ENCODE measurements around the gene DSC3. TPM values are rescaled to one million over a fixed set of nuclear protein-coding genes. Genes with fewer than 3 reads are reported as not detected.
"Not testable (repeated sequence)": the region's sequence is repeated elsewhere in the genome, so short reads cannot be mapped to it uniquely, and the experiment has no call there.

Gene DSC3
- total and polyA plus RNA-seq, 2 donors: 1.7 to 9.4 TPM

- no peak overlapping the region for H3K27ac ChIP-seq (ENCODE audit: low read depth)
- no peak overlapping the region for H3K4me3 ChIP-seq (ENCODE audit: low read depth, low read length)
- DNase-seq (ENCODE audit: extremely low spot score): no peak
- H3K4me1 ChIP-seq (ENCODE audit: insufficient read depth): no peaks in the 10 kb centered on the region
- H3K36me3 ChIP-seq (ENCODE audit: insufficient read depth): no peaks in the 10 kb centered on the region
- 56% methylated on average over 4 of the region's 4 CpGs for WGBS
These were observed 11.8 kb downstream of the DSC3 start for GRCh38 chr18:31030574-31031278.

GRCh38 chr18:31015715-31016434 lies 26.7 kb downstream of the DSC3 start:
- no peak overlapping the region for H3K4me3 ChIP-seq (ENCODE audit: low read depth, low read length)
- H3K4me1 ChIP-seq (ENCODE audit: insufficient read depth): no peaks in the 10 kb centered on the region
- DNase-seq (ENCODE audit: extremely low spot score): no peak
- peaks cover 3% of the 10 kb centered on the region for H3K36me3 ChIP-seq (ENCODE audit: insufficient read depth)
- no peak overlapping the region for H3K27ac ChIP-seq (ENCODE audit: low read depth)
- WGBS: 88% methylated on average over 3 of the region's 3 CpGs

- not testable (repeated sequence) for DNase-seq (ENCODE audit: extremely low spot score); H3K4me3 ChIP-seq (ENCODE audit: low read depth, low read length); H3K27ac ChIP-seq (ENCODE audit: low read depth); H3K4me1 ChIP-seq (ENCODE audit: insufficient read depth); H3K36me3 ChIP-seq (ENCODE audit: insufficient read depth)
- WGBS: 78% methylated on average over 7 of the region's 7 CpGs
These were observed 31.1 kb downstream of the DSC3 start for GRCh38 chr18:31011455-31011854.

GRCh38 chr18:31010601-31011000 lies 31.9 kb downstream of the DSC3 start:
- H3K27ac ChIP-seq (ENCODE audit: low read depth): no peak overlapping the region
- DNase-seq (ENCODE audit: extremely low spot score): no peak
- no peaks in the 10 kb centered on the region for H3K4me1 ChIP-seq (ENCODE audit: insufficient read depth)
- no peak overlapping the region for H3K4me3 ChIP-seq (ENCODE audit: low read depth, low read length)
- H3K36me3 ChIP-seq (ENCODE audit: insufficient read depth): no peaks in the 10 kb centered on the region
- 88% methylated on average over 4 of the region's 4 CpGs for WGBS

GRCh38 chr18:30999887-31000628 lies 42.5 kb downstream of the DSC3 start:
- Histone ChIP-seq H3K36me3 (ENCODE audit: insufficient read depth) (no peaks in the 10 kb centered on the region), H3K27ac (ENCODE audit: low read depth) (no peak overlapping the region), H3K4me3 (ENCODE audit: low read depth, low read length) (no peak overlapping the region), H3K4me1 (ENCODE audit: insufficient read depth) (no peaks in the 10 kb centered on the region)
- DNase-seq (ENCODE audit: extremely low spot score): no peak
- 80% methylated on average over 8 of the region's 8 CpGs for WGBS

GRCh38 chr18:30999186-30999585 lies 43.4 kb downstream of the DSC3 start:
- Histone ChIP-seq H3K36me3 (ENCODE audit: insufficient read depth) (no peaks in the 10 kb centered on the region), H3K4me1 (ENCODE audit: insufficient read depth) (no peaks in the 10 kb centered on the region), H3K27ac (ENCODE audit: low read depth) (no peak overlapping the region), H3K4me3 (ENCODE audit: low read depth, low read length) (no peak overlapping the region)
- 49% methylated on average over 2 of the region's 2 CpGs for WGBS
- DNase-seq (ENCODE audit: extremely low spot score): no peak

GRCh38 chr18:30997223-30997622 lies 45.3 kb downstream of the DSC3 start:
- WGBS: 64% methylated on average over 2 of the region's 2 CpGs
- no peaks in the 10 kb centered on the region for H3K36me3 ChIP-seq (ENCODE audit: insufficient read depth)
- no peak overlapping the region for H3K27ac ChIP-seq (ENCODE audit: low read depth)
- DNase-seq (ENCODE audit: extremely low spot score): no peak
- H3K4me3 ChIP-seq (ENCODE audit: low read depth, low read length): no peak overlapping the region
- no peaks in the 10 kb centered on the region for H3K4me1 ChIP-seq (ENCODE audit: insufficient read depth)

- 89% methylated on average over 2 of the region's 2 CpGs for WGBS
- Histone ChIP-seq H3K4me1 (ENCODE audit: insufficient read depth) (no peaks in the 10 kb centered on the region), H3K27ac (ENCODE audit: low read depth) (no peak overlapping the region), H3K36me3 (ENCODE audit: insufficient read depth) (no peaks in the 10 kb centered on the region), H3K4me3 (ENCODE audit: low read depth, low read length) (no peak overlapping the region)
- no peak for DNase-seq (ENCODE audit: extremely low spot score)
These were observed 50.3 kb downstream of the DSC3 start for GRCh38 chr18:30992231-30992630.

- Histone ChIP-seq H3K4me3 (ENCODE audit: low read depth, low read length) (no peak overlapping the region), H3K27ac (ENCODE audit: low read depth) (no peak overlapping the region), H3K36me3 (ENCODE audit: insufficient read depth) (no peaks in the 10 kb centered on the region), H3K4me1 (ENCODE audit: insufficient read depth) (no peaks in the 10 kb centered on the region)
- DNase-seq (ENCODE audit: extremely low spot score): no peak
- WGBS: 60% methylated on average over 5 of the region's 5 CpGs
These were observed 51.1 kb downstream of the DSC3 start for GRCh38 chr18:30991397-30991796.

- H3K27ac ChIP-seq (ENCODE audit: low read depth): no peak overlapping the region
- 29% methylated on average over 1 of the region's 1 CpG for WGBS
- no peaks in the 10 kb centered on the region for H3K4me1 ChIP-seq (ENCODE audit: insufficient read depth)
- DNase-seq (ENCODE audit: extremely low spot score): no peak
- no peak overlapping the region for H3K4me3 ChIP-seq (ENCODE audit: low read depth, low read length)
- no peaks in the 10 kb centered on the region for H3K36me3 ChIP-seq (ENCODE audit: insufficient read depth)
These were observed 53.4 kb downstream of the DSC3 start for GRCh38 chr18:30989141-30989540.

- H3K36me3 ChIP-seq (ENCODE audit: insufficient read depth): no peaks in the 10 kb centered on the region
- 68% methylated on average over 4 of the region's 4 CpGs for WGBS
- no peaks in the 10 kb centered on the region for H3K4me1 ChIP-seq (ENCODE audit: insufficient read depth)
- no peak for DNase-seq (ENCODE audit: extremely low spot score)
- H3K27ac ChIP-seq (ENCODE audit: low read depth): no peak overlapping the region
- no peak overlapping the region for H3K4me3 ChIP-seq (ENCODE audit: low read depth, low read length)
These were observed 54.1 kb downstream of the DSC3 start for GRCh38 chr18:30988440-30988839.

- DNase-seq (ENCODE audit: extremely low spot score): peak; percentile 20
- WGBS: 66% methylated on average over 4 of the region's 4 CpGs
- Histone ChIP-seq H3K4me3 (ENCODE audit: low read depth, low read length) (no peak overlapping the region), H3K36me3 (ENCODE audit: insufficient read depth) (no peaks in the 10 kb centered on the region), H3K4me1 (ENCODE audit: insufficient read depth) (no peaks in the 10 kb centered on the region), H3K27ac (ENCODE audit: low read depth) (peak overlapping the region; percentile 10)
These were observed 54.9 kb downstream of the DSC3 start for GRCh38 chr18:30987467-30988241.

GRCh38 chr18:30985753-30986152 lies 56.8 kb downstream of the DSC3 start:
- Histone ChIP-seq H3K4me3 (ENCODE audit: low read depth, low read length) (no peak overlapping the region), H3K27ac (ENCODE audit: low read depth) (no peak overlapping the region), H3K4me1 (ENCODE audit: insufficient read depth) (no peaks in the 10 kb centered on the region), H3K36me3 (ENCODE audit: insufficient read depth) (no peaks in the 10 kb centered on the region)
- WGBS: 92% methylated on average over 12 of the region's 12 CpGs
- DNase-seq (ENCODE audit: extremely low spot score): no peak

Measured in urinary bladder (tissue), 4 donors.